MCF 10A (cell line): ENCODE measurements around the gene SAMD4A. TPM values are rescaled to one million over a fixed set of nuclear protein-coding genes. Genes with fewer than 3 reads are reported as not detected.

Experiments
- BruUV-seq: library from RNA; stranded (reverse); fragments of 400-500 nt; replicated peaks from 2 replicates; lab custom pipeline; 2021; lab: Mats Ljungman, UMichigan
- CTCF ChIA-PET: fragments of 300-600 bp; sonication (Branson Sonifier 250); formaldehyde crosslinking; extraction: SDS; loops from one replicate; lab custom pipeline; 2021; ENCODE audit warnings: antibody characterized with exemption, inconsistent platforms; lab: Yijun Ruan, JAX
- POLR2A ChIA-PET: fragments of 300-600, 350-650 bp; sonication (Branson Sonifier 250); formaldehyde crosslinking; extraction: SDS; loops from one replicate; lab custom pipeline; 2020; ENCODE audit warnings: antibody characterized with exemption, inconsistent platforms; lab: Yijun Ruan, JAX
- DNase-seq: peaks from one replicate; pipeline ENCODE4 v3.0.0-alpha.2; 2018; ENCODE audit not compliant: unreplicated experiment
- H3K27ac Mint-ChIP-seq: one replicate; pipeline ENCODE4 v1.8.0; 2022; ENCODE audit warnings: mild to moderate bottlenecking, low read depth, mixed read lengths; ENCODE audit not compliant: unreplicated experiment
- H3K27me3 Mint-ChIP-seq: one replicate; pipeline ENCODE4 v1.8.0; 2022; ENCODE audit warnings: mixed read lengths; ENCODE audit not compliant: insufficient read depth, unreplicated experiment
- H3K36me3 Mint-ChIP-seq: one replicate; pipeline ENCODE4 v1.8.0; 2022; ENCODE audit warnings: mild to moderate bottlenecking, moderate library complexity, mixed read lengths; ENCODE audit not compliant: insufficient read depth, unreplicated experiment
- H3K4me1 Mint-ChIP-seq: one replicate; pipeline ENCODE4 v1.8.0; 2022; ENCODE audit warnings: mixed read lengths; ENCODE audit not compliant: insufficient read depth, unreplicated experiment
- H3K4me3 Mint-ChIP-seq: one replicate; pipeline ENCODE4 v1.8.0; 2022; ENCODE audit warnings: mild to moderate bottlenecking, moderate library complexity, mixed read lengths; ENCODE audit not compliant: unreplicated experiment
- H3K9me3 Mint-ChIP-seq: one replicate; pipeline ENCODE4 v1.8.0; 2022; ENCODE audit warnings: mixed read lengths; ENCODE audit not compliant: unreplicated experiment
- intact Hi-C: fragments of 100-400 bp; cut with micrococcal nuclease; formaldehyde crosslinking; loops from 2 replicates; pipeline ENCODE4 v1.14.1; 2022
- total RNA-seq: library from RNA; stranded (reverse); gene quantifications from 2 replicates; pipeline ENCODE4 v1.2.3, GENCODE V29; 2022
- TF ChIP-seq, protein P1 (sequence below): fragments of 200-600 bp; IDR thresholded peaks from one replicate; pipeline ENCODE4 v1.8.0; 2022; ENCODE audit warnings: antibody characterized with exemption, mild to moderate bottlenecking; ENCODE audit not compliant: unreplicated experiment

Gene SAMD4A
- total RNA-seq, 1 experiment from 2014 or later = 63.5 TPM

DNA sequence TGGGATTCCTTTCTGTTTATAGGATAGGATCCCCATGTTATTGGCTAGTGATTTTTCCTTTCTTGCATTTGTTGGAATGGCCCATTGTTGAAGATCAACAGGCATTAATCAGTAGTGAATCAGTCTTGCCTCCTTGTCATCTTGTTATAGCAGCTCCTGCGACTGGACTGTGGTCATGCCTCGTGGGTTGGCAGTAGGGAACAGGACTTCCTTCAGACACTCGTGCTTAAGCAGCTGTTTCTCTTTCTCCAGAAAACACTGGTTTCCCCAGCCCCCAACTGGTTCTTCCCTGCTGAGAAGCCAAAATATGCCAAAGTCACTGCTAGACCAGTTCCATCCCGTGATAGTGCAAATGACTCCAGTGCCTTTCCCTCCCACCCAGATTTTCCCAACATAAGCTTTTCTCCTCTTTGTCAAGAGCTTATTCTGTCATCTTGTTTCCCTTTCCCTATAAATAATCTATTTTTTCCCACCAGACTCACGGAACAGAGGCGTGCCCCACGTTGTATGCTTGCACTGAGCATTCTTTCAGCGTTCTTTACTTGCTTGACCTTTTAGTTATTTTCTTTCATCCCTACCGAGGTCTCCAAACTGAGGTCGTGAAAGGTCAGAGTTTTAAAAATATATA lies 83.5 kb downstream of the SAMD4A start:
- TF ChIP-seq, protein P1, sequence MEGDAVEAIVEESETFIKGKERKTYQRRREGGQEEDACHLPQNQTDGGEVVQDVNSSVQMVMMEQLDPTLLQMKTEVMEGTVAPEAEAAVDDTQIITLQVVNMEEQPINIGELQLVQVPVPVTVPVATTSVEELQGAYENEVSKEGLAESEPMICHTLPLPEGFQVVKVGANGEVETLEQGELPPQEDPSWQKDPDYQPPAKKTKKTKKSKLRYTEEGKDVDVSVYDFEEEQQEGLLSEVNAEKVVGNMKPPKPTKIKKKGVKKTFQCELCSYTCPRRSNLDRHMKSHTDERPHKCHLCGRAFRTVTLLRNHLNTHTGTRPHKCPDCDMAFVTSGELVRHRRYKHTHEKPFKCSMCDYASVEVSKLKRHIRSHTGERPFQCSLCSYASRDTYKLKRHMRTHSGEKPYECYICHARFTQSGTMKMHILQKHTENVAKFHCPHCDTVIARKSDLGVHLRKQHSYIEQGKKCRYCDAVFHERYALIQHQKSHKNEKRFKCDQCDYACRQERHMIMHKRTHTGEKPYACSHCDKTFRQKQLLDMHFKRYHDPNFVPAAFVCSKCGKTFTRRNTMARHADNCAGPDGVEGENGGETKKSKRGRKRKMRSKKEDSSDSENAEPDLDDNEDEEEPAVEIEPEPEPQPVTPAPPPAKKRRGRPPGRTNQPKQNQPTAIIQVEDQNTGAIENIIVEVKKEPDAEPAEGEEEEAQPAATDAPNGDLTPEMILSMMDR = no peak
- Mint-ChIP-seq H3K27ac (peak overlapping the region; percentile 88), H3K4me1 (peaks cover 40% of the 10 kb centered on the region)

DNA sequence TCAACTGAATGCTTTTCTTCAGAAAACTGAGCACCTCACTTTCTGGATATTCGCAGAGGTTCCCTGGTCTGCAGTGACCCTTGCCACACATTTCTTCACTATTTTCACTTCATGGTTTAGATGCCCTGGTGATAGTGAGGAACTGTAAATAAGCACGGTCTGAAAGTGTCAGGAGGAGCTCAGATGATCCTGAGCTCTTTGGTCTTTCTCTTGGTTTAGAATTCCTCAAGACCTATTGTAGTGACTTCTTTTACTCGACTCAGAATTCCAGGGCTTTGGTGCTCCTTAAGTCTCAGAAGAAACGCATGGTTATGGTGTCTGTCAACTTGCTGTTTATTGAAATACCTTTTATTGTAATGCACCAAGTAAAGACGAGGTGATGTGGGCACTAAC lies 84.0 kb downstream of the SAMD4A start:
- BruUV-seq = no TSS peak
- TF ChIP-seq, protein P1 = no peak
- intact Hi-C loops = loop anchor here (5.0 kb wide), 1 partner anchor 84 kb away; the partner anchor contains the start of gene SAMD4A
- POLR2A ChIA-PET = interaction anchor here (0.6 to 1.4 kb wide), 6 partner anchors 19 to 85 kb away, joined by 3 to 5 read pairs (median 4); no protein-coding TSS in a partner anchor
- DNase-seq = no peak
- Mint-ChIP-seq H3K36me3 (no peaks in the 10 kb centered on the region), H3K4me1 (peaks cover 40% of the 10 kb centered on the region), H3K27ac (peak overlapping the region; percentile 88), H3K27me3 (no peaks in the 10 kb centered on the region), H3K4me3 (no peak overlapping the region), H3K9me3 (no peaks in the 10 kb centered on the region)
- CTCF ChIA-PET = interaction anchor here (0.7 to 1.0 kb wide), 2 partner anchors 20 to 40 kb away, joined by 3 read pairs; no protein-coding TSS in a partner anchor

More for the DNA sequence above, 83.5 kb downstream of the SAMD4A start:
- intact Hi-C loops = loop anchor here (5.0 kb wide), 1 partner anchor 83 kb away; the partner anchor contains the start of gene SAMD4A
- Mint-ChIP-seq H3K9me3 (no peaks in the 10 kb centered on the region), H3K4me3 (no peak overlapping the region), H3K27me3 (no peaks in the 10 kb centered on the region), H3K36me3 (no peaks in the 10 kb centered on the region)
- ChIA-PET POLR2A (interaction anchor here (0.6 to 1.4 kb wide), 6 partner anchors 19 to 84 kb away, joined by 3 to 5 read pairs (median 4); no protein-coding TSS in a partner anchor), CTCF (interaction anchor here (0.7 to 1.0 kb wide), 3 partner anchors 20 to 86 kb away, joined by 3 to 5 read pairs (median 3); no protein-coding TSS in a partner anchor)
- DNase-seq = no peak
- no TSS peak for BruUV-seq

DNA sequence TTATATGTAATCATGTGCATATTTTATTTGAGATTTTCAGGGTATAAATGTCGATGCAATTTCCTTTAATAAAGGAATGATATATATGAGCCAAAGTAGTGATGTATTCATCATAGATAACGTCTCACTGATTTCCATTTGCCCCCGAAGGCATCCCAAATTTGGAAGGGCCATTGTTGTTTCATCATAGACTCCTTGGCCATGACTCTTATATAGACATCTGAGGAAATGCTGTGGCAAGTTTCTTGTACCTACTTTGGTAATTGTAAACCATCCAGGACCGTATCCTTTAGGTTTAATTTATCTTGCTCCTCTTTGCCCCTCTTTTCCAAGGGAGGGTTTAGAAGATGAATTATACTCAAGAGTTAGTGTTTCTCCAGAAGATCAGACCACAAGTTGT lies 84.7 kb downstream of the SAMD4A start:
- peak overlapping the region; percentile 80 for H3K27ac Mint-ChIP-seq
- peak overlapping the region; percentile 63 for H3K4me3 Mint-ChIP-seq
- no peaks in the 10 kb centered on the region for H3K27me3 Mint-ChIP-seq
- intact Hi-C loops = loop anchor here (1.0 to 5.0 kb wide), 2 partner anchors 40 to 84 kb away; partner anchors contain the start of gene SAMD4A
- no peaks in the 10 kb centered on the region for H3K9me3 Mint-ChIP-seq
- CTCF ChIA-PET = interaction anchor here (1.7 kb wide), 1 partner anchor 86 kb away, joined by 7 read pairs; no protein-coding TSS in a partner anchor
- H3K36me3 Mint-ChIP-seq = no peaks in the 10 kb centered on the region
- POLR2A ChIA-PET = interaction anchor here (0.7 to 3.4 kb wide), 12 partner anchors 17 to 122 kb away, joined by 3 to 22 read pairs (median 5); partner anchors contain the start of gene SAMD4A
- TF ChIP-seq, protein P1 = no peak
- peak; percentile 42 for DNase-seq
- TSS peak; percentile 97 for BruUV-seq
- H3K4me1 Mint-ChIP-seq = peaks cover 40% of the 10 kb centered on the region

DNA sequence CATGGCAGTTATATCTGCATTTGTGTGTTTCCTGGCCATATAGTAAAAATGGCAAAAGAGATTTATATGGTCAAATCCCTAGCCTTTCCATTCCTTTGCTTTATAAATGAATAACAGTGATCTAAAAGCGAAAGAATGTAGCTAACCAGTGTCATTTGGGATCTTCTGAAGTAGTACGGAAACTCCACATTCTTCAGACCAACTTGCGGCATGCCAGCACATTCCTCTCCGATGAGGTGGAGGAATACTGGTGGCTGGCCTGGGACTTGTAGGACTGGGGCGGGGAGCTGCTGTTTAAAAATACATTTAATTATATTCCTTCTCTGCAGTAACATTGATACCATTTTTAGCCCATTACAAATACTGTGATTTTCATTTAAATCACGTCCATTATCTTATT lies 85.3 kb downstream of the SAMD4A start:
- TF ChIP-seq, protein P1 = no peak
- peak overlapping the region; percentile 80 for H3K27ac Mint-ChIP-seq
- ChIA-PET CTCF (interaction anchor here (0.7 to 2.1 kb wide), 3 partner anchors 39 to 156 kb away, joined by 3 to 10 read pairs (median 7); no protein-coding TSS in a partner anchor), POLR2A (interaction anchor here (0.7 to 3.4 kb wide), 18 partner anchors 9 to 283 kb away, joined by 3 to 22 read pairs (median 5); partner anchors contain the start of gene SAMD4A)
- H3K4me1 Mint-ChIP-seq = peaks cover 40% of the 10 kb centered on the region
- no TSS peak for BruUV-seq
- H3K4me3 Mint-ChIP-seq = peak overlapping the region; percentile 63
- no peaks in the 10 kb centered on the region for H3K36me3 Mint-ChIP-seq
- no peaks in the 10 kb centered on the region for H3K27me3 Mint-ChIP-seq
- intact Hi-C loops = loop anchor here (1.0 to 5.0 kb wide), 2 partner anchors 39 to 85 kb away; partner anchors contain the start of gene SAMD4A
- no peaks in the 10 kb centered on the region for H3K9me3 Mint-ChIP-seq
- DNase-seq = peak; percentile 90
